Measurements from ENCODE around the gene SEMA5A.
A peak's percentile ranks its signal among the peaks of the same experiment; 100 is the strongest.

Gene SEMA5A

DNA sequence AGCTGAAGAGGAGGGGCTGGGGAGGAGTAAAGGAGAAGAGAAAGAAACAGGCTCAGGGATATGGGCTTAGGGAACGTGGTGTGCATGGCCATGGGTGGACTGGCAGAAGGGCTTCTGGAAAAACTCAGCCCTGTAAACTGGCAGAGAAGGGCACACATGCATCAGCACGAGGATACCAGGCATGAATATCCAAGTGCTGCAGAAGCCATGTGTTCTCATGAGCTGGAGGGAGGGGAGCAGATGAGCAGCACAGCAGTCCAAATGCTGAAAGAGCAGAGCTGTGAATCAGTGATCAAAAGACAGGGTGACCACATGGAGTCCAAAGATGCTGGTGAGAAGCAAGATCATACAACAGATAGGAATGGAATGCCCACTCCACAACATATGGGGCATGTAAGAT lies 72.3 kb downstream of the SEMA5A start:
- no peak for DNase-seq (ENCODE audit: low read depth)

- DNase-seq (ENCODE audit: low read depth), result no peak
Observed at GRCh38 chr5:9470410-9470809, 75.5 kb downstream of the SEMA5A start.

DNA sequence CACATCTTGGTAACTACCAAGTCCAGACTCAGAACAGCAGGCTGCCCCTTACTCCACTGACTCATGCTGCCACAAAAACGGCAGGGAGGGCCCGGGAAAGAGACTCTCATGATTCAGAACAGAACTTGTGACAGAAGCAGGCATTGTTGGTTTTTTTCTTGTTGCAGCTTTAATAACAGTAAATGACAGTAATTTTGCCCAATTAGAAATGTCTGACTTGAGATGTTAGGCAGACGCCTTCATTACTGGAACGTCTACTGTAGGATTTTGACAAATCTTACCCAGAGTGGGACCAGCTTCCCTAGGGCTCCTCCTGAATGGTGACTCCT lies 77.9 kb downstream of the SEMA5A start:
- peak; percentile 79 for DNase-seq (ENCODE audit: low read depth)

DNA sequence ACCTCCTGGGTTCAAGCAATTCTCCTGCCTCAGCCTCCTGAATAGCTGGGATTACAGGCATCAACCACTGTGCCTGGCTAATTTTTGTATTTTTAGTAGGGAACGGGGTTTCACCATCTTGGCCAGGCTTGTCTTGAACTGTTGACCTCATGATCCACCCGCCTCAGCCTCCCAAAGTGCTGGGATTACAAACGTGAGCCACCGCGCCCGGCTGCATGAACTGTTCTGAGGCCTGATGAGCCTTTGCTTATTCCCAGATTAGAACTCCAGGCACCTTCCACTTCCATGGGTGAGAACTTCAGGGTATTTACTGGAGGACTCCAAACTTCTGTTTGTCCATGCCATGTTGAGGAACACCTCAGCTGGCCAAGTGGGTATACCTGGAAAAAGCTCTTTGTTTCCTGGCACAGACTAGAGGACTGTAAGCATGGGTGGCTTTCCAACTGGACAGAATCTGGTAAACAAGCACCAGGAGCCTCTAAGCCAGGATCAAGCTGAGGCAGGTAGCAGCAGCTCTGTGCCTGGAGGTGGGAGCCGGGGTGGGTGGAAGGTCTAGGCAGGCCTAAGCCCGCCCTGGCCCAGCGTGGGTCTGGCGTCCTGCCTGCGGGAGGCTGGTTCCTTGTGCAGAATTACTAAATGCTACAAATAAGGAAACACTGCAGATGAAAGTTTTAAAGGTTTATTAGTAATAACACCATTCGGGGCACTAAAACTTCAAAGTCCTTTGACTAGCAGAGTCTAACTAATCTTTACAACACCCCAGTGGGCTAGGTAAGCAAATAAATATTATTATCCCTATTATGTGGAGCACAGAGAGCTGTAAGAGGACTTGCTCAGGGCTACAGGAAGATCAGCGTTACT lies 78.4 kb downstream of the SEMA5A start:
- DNase-seq (ENCODE audit: low read depth), result no peak

GRCh38 chr5:9466697-9467096 lies 79.2 kb downstream of the SEMA5A start:
- DNase-seq (ENCODE audit: low read depth), result no peak

DNA sequence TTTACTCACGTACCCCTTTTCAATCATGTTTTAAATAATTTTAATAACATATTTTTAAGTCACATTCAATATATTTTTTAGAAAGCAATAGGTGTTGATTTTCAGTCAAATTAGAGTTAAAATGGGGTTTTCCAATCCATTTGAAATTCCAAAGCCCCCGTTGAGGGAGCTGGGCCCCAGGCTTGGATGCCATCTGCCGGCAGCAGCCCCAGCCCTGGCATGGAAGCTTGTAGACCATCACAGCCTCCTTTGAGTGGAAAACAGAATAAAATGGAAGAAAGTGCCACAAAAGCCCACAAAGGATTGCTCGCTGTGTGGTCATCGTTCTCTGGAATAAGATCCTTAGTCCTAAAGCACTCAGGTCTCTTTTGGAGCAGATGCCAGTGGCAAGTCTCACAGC lies 81.4 kb downstream of the SEMA5A start:
- DNase-seq (ENCODE audit: low read depth), result no peak

- DNase-seq (ENCODE audit: low read depth), result no peak
Observed at GRCh38 chr5:9462109-9462508, 83.8 kb downstream of the SEMA5A start.

- no peak for DNase-seq (ENCODE audit: low read depth)
Observed at GRCh38 chr5:9460885-9461645, 84.8 kb downstream of the SEMA5A start.

DNA sequence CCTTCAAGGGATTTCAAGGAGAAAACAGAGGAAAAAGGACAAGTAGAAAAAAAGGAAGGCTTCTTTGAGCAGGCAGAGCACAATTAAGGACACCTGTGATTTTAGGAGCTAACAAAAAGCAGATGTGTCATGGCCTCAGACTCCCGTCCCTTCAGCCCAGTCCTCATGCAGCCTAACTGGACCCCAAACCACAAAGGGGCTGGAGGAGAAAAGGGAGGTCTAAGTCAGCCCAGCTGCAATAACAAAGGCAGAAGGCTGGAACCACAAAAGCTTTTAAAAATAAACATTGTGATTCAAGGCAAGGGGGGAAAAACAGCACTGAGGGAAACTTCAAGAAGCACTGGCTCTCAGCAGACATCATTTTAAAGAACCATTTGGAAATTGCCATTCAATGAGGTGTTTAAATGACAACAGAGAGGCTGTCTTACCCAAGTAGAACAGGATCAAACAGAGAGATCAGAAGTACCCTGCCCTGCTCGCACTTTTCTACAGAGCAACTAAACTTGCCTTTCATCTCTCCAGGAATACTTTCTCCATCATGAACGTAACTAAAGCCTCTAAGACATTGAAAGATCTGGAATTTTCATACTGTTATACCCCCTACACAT lies 89.3 kb downstream of the SEMA5A start:
- no peak for DNase-seq (ENCODE audit: low read depth)

DNA sequence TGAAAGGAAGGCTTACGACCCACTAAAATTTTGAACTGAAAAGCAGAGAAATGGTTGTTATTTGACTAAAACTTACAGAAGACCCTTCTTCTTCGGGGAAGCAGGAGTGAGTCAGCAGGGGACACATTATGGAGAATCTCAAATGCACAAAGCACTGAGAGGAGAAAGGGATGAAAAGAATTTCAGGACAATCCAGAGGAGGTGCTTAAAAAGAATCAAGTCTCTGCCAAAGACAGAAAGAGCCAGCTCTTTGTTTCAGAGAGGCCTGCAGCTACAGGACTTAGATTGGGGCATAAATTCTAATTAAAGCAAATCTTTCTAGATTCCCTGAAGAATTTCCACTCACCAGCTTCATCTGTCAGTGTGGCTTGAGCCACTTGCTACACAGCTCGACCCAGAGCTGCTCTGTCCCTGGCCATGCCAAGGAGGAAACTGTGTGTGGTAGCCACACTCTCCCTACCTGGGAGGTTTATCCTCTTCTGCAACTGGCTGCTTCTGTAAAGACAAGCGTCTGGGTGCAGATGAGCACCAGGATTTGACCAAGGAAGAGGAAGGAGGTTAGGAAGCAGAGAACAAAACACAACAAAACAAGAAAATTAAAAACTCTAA lies 89.9 kb downstream of the SEMA5A start:
- DNase-seq (ENCODE audit: low read depth), result no peak

- no peak for DNase-seq (ENCODE audit: low read depth)
Observed at GRCh38 chr5:9454491-9454890, 91.4 kb downstream of the SEMA5A start.

DNA sequence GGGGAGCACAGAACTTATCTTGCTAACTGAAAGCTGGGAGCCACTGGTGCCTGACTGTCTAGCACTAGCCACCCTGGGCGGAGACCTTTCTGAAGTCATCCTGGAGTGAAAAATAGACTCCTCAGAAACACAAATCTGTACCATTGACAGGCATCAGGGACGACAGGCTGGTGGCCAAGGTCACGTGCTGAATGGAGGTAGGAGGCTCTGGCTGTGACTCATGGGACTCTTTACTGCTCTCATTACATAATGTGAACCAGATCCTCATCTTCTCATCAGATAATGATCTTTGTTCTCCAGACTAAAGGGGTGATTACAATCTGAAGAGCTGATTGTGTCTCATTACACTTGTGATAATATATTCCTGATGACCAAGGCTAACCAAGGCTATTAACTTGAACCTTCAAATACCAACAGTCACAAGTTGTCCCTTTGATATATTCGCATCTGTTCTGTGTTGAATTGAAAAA lies 91.8 kb downstream of the SEMA5A start:
- DNase-seq (ENCODE audit: low read depth), result no peak

DNA sequence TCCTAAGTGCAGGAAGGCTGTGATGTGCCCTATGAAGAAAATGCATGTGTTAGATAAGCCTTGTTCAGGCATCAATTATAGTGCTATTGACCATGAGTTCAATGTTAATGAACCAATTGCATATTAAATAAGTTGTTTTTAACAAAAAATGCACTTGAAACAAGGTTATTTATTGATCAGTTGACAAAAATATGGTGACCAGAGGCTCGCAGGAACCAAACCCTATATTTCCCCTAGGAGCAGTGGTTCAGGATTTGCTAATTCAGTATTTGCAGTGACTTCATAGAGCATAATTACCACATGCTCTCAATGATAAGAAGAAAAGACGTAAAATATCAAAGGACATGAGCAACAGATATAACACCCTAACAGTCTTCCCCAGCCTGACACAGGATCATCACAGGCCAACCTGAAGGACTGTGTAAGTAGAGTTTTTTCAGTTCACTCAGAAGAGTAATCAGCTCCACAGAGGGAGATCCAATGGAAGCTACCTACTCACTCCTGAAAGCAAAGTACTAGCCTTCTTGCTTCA lies 92.3 kb downstream of the SEMA5A start:
- DNase-seq (ENCODE audit: low read depth), result no peak

DNA sequence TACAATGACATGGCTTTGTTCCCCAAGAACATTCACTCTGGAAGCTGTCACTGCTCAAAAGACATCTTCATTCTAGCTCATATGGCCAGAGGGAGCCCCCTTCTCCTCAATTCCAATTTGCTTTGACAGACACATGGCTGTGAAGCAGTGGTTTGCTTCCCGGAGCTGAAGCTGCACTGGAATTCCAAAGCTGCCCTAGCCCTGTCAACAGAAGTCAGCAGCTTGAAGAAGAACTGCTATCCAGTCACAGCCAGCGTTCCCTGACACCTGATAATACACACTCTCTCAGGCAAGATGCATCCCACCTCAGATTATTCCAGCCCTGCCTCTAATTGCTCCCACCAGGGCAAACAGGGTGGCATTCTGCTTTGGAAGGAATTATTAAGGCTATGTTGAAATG lies 93.7 kb downstream of the SEMA5A start:
- no peak for DNase-seq (ENCODE audit: low read depth)

- DNase-seq (ENCODE audit: low read depth), result no peak
Observed at GRCh38 chr5:9451037-9451436, 94.8 kb downstream of the SEMA5A start.

DNA sequence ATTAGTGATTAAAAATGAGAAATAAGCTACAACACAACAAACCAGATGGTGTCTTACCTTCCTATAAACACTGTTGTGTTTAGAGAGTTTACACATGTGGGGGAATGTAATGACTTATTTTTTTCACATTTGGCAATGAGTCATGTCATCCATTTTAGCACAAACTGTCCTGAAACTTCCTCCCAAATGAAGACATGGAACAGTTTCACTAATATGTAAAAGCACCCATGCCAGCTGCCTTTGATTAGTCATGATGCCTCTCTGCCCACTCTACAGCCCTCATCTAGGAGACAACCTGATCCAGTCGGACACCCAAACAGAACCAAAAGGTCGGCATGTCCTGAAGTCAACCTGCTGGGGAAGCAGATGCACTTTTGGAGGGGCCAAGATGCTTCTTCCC lies 98.2 kb downstream of the SEMA5A start:
- no peak for DNase-seq (ENCODE audit: low read depth)

DNA sequence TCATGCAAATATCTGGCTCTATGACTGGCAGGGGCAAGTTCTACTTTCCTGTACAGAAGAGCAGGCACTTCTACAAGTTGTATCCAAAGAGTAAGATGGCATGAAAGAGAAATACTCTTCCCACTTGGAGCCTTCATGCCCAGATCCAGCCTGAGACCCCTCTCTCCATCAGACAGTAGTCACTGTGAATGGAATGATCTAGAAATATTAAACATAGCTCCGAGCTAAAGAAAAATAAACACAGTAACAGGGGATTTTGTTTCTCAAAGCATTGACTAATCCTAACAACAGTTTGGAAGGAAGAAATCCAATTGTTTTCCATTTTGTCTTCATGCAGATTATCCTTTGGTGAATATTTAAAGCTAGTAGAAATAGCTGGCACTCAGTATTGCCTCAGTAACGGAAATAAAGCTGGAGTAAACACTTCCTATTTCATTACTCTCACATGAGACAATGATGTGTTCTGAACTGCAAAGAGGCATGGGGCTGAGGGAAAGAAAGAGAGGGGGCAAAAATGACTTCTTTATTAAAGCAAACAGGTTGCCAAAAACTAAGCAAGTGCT lies 100.0 kb downstream of the SEMA5A start:
- no peak for DNase-seq (ENCODE audit: low read depth)

GRCh38 chr5:9444346-9444745 lies 101.5 kb downstream of the SEMA5A start:
- no peak for DNase-seq (ENCODE audit: low read depth)

GRCh38 chr5:9441610-9442009 lies 104.3 kb downstream of the SEMA5A start:
- DNase-seq (ENCODE audit: low read depth), result no peak

DNA sequence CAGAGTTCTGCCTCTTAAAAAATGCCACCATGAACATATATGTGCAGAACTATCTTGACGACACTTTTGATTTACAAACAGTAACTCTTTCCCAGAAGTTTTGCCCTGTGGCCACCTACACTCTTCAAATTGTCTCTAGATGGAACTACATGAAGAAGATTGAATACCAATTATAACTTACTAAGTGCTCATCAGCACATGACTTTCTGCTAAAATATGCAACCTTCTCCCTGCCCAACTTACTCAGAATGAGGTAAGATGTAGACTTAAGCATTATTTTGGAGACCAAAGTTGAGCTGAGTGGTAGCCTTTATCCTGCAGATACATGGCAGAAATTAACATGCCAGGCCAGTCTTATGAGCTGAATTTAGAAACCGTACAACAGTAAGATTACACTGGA lies 105.4 kb downstream of the SEMA5A start:
- DNase-seq (ENCODE audit: low read depth), result peak; percentile 84

- DNase-seq (ENCODE audit: low read depth), result no peak
Observed at GRCh38 chr5:9439531-9440292, 106.2 kb downstream of the SEMA5A start.

Data from HS-5 (cell line).